ENCODE data around the gene FGF14. TPM values are rescaled to one million over a fixed set of nuclear protein-coding genes. Genes with fewer than 3 reads are reported as not detected.

FGF14 gene
- total RNA-seq, 1 donor from 2014 or later, result 1.7 TPM

DNA sequence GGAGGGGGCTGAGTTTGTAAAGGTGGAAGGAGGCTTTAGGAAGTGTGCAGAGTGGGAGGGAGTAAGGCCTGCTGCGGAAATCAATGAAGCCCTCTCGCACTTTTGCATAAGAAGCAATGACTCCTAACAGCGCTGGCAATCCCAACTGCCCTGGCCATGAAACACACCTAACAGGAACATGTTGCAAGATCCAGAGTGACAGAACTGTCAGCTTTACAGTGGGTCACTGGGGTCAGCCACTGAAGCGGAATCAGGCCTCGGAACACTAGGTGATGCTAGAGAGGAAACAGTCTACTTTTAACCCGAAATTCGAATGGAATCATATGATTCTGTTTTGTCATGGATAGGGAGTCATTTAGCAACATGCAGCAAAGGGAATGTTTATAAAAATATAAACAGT is 54.4 kb downstream of the FGF14 start:
- H3K9me3 Mint-ChIP-seq, result no peaks in the 10 kb centered on the region
- no peaks in the 10 kb centered on the region for H3K27me3 Mint-ChIP-seq (ENCODE audit: low read depth)
- no peaks in the 10 kb centered on the region for H3K4me1 Mint-ChIP-seq
- H3K4me3 Mint-ChIP-seq, result no peak overlapping the region
- TF ChIP-seq, protein P1, sequence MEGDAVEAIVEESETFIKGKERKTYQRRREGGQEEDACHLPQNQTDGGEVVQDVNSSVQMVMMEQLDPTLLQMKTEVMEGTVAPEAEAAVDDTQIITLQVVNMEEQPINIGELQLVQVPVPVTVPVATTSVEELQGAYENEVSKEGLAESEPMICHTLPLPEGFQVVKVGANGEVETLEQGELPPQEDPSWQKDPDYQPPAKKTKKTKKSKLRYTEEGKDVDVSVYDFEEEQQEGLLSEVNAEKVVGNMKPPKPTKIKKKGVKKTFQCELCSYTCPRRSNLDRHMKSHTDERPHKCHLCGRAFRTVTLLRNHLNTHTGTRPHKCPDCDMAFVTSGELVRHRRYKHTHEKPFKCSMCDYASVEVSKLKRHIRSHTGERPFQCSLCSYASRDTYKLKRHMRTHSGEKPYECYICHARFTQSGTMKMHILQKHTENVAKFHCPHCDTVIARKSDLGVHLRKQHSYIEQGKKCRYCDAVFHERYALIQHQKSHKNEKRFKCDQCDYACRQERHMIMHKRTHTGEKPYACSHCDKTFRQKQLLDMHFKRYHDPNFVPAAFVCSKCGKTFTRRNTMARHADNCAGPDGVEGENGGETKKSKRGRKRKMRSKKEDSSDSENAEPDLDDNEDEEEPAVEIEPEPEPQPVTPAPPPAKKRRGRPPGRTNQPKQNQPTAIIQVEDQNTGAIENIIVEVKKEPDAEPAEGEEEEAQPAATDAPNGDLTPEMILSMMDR (conservative IDR thresholded peaks at IDR 0.05), result no peak
- H3K27ac Mint-ChIP-seq (ENCODE audit: unreplicated experiment), result no peak overlapping the region
- no peak for DNase-seq (ENCODE audit: low read depth, low spot score)
- no peaks in the 10 kb centered on the region for H3K36me3 Mint-ChIP-seq (ENCODE audit: low read depth)

DNA sequence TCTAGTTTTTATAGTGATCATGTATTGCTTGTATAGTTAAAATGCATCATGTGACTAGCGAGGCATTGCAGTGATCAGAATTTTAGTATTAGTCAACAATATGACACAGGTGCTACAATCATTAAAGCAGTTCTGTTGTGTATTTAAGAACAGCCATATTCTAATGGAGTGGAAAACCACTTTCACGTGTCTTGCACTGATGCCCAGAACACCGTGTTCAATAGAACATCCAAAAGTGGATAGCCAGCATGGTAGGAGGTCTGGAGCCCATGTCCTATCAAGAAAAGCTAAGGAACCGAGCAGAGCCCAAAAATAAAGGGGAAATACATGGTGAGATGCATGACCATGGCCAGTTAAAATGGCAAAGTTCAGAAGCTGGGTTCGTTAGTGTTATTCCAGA is 55.1 kb downstream of the FGF14 start:
- Mint-ChIP-seq H3K9me3 (no peaks in the 10 kb centered on the region), H3K36me3 (ENCODE audit: low read depth) (no peaks in the 10 kb centered on the region), H3K27me3 (ENCODE audit: low read depth) (no peaks in the 10 kb centered on the region), H3K27ac (ENCODE audit: unreplicated experiment) (no peak overlapping the region), H3K4me1 (no peaks in the 10 kb centered on the region), H3K4me3 (no peak overlapping the region)
- no peak for DNase-seq (ENCODE audit: low read depth, low spot score)
- TF ChIP-seq, protein P1 (conservative IDR thresholded peaks at IDR 0.05), result no peak

DNA sequence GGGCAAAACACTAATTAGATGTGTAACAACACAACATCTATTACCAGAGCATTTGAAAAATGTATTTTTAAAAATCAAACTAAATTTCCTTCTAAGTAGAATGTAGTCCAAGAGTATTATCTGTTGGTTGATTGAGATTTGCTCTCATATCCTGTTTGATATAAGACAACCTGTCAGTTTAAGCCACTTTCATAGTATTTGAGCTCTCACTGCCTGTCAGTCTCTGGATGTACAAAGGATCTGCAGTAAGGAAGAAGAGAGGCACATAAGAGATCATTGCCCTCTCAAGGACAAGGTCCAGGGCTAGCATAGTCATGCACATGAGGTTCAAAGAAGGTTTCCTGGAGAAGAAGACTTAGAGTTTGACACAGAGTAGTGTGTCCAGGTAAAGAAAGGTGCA is 57.4 kb downstream of the FGF14 start:
- Mint-ChIP-seq H3K9me3 (no peaks in the 10 kb centered on the region), H3K27ac (ENCODE audit: unreplicated experiment) (no peak overlapping the region)
- TF ChIP-seq, protein P1 (conservative IDR thresholded peaks at IDR 0.05), result no peak

DNA sequence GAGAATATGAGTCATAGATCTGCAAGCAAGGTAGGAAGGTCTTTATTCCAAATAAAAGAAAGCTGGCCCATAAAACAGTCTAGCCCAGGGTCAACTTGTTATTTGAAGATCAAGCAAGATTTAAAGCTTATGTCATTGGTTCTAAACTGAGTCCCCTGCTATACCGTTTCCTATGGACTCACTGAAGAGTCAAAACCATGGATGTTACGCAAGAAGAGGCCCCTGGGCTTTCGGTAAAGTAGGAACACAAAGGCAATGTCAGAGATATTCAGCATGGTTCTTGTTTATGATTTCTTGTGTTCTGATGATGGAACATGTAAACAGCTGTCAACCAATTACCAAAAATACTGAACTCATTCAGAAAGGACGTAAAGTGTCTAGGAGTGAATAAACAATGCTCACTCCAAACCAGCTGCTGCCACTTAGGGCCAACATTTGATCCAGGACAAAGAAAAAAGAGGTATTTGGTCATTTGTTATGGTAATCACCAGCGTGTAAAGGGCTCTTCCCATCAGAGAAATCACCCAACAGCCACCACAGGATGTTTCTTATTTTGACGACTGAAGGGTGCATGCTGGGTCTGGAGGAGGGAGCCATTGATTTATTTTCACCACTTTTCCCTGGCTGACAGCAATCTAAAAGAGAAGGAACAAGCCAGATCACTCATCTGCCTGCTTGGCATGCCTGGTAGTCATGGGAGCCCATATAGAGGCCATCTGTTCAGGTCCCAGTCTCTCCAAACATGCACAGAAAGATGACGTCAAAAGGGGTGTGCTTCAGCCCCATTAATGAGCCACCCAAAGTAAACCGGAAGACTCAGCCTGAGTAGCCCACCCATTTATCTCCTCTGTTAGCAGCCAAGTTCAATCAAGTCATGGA is 68.3 kb downstream of the FGF14 start:
- Mint-ChIP-seq H3K27ac (ENCODE audit: unreplicated experiment) (no peak overlapping the region), H3K36me3 (ENCODE audit: low read depth) (no peaks in the 10 kb centered on the region), H3K4me3 (no peak overlapping the region), H3K27me3 (ENCODE audit: low read depth) (no peaks in the 10 kb centered on the region), H3K4me1 (peaks cover 7% of the 10 kb centered on the region), H3K9me3 (peaks cover 7% of the 10 kb centered on the region)
- TF ChIP-seq, protein P1 (conservative IDR thresholded peaks at IDR 0.05), result no peak
- no peak for DNase-seq (ENCODE audit: low read depth, low spot score)

More for the DNA sequence above, 57.4 kb downstream of the FGF14 start:
- no peak for DNase-seq (ENCODE audit: low read depth, low spot score)
- no peaks in the 10 kb centered on the region for H3K4me1 Mint-ChIP-seq
- H3K36me3 Mint-ChIP-seq (ENCODE audit: low read depth), result no peaks in the 10 kb centered on the region
- peaks cover 4% of the 10 kb centered on the region for H3K27me3 Mint-ChIP-seq (ENCODE audit: low read depth)
- no peak overlapping the region for H3K4me3 Mint-ChIP-seq

GRCh38 chr13:102328909-102329308 is 72.9 kb downstream of the FGF14 start:
- DNase-seq (ENCODE audit: low read depth, low spot score), result no peak
- H3K27ac Mint-ChIP-seq (ENCODE audit: unreplicated experiment), result no peak overlapping the region
- H3K4me1 Mint-ChIP-seq, result peaks cover 20% of the 10 kb centered on the region
- H3K36me3 Mint-ChIP-seq (ENCODE audit: low read depth), result no peaks in the 10 kb centered on the region
- TF ChIP-seq, protein P1 (conservative IDR thresholded peaks at IDR 0.05), result no peak
- H3K27me3 Mint-ChIP-seq (ENCODE audit: low read depth), result no peaks in the 10 kb centered on the region
- H3K9me3 Mint-ChIP-seq, result no peaks in the 10 kb centered on the region
- no peak overlapping the region for H3K4me3 Mint-ChIP-seq

Measured in neural crest cell (in vitro differentiated cells).